ENCODE results near the gene BTBD1.

The BTBD1 gene

GRCh38 chr15:82966671-82967071 is 100.4 kb downstream of the BTBD1 start:
- no peak for TF ChIP-seq CTCF (conservative IDR thresholded peaks at IDR 0.05; ENCODE audit: low read length)
- no peak overlapping the region for H3K4me3 ChIP-seq (ENCODE audit: low read length)
- DNase-seq (ENCODE audit: low read depth): no peak
